Parathyroid adenoma (tissue), 2 donors: ENCODE data around the gene THOP1.

ENCODE experiments used
- H2AFZ ChIP-seq: fragments of 300-600 bp; sonication (generic); one replicate; pipeline ENCODE4 v1.7.0; 2017; ENCODE audit warnings: antibody characterized with exemption, mild to moderate bottlenecking
- H3K27ac ChIP-seq: fragments of 300-600 bp; sonication (generic); one replicate; pipeline ENCODE4 v1.7.0; 2017
- H3K27me3 ChIP-seq: fragments of 300-600 bp; sonication (generic); one replicate; pipeline ENCODE4 v1.7.0; 2017; ENCODE audit warnings: low read length; ENCODE audit not compliant: control insufficient read depth, insufficient read depth
- H3K36me3 ChIP-seq: fragments of 300-600 bp; sonication (generic); one replicate; pipeline ENCODE4 v1.7.0; 2017; ENCODE audit warnings: low read length; ENCODE audit not compliant: control insufficient read depth, insufficient read depth
- H3K4me1 ChIP-seq: fragments of 300-600 bp; sonication (generic); one replicate; pipeline ENCODE4 v1.7.0; 2017; ENCODE audit warnings: control low read depth
- H3K4me2 ChIP-seq: fragments of 300-600 bp; sonication (generic); one replicate; pipeline ENCODE4 v1.7.0; 2017; ENCODE audit warnings: low read length
- H3K4me3 ChIP-seq: fragments of 300-600 bp; sonication (generic); one replicate; pipeline ENCODE4 v1.7.0; 2017; ENCODE audit warnings: low read depth, low read length
- H3K79me2 ChIP-seq: fragments of 300-600 bp; sonication (generic); one replicate; pipeline ENCODE4 v1.7.0; 2017; ENCODE audit warnings: control low read depth
- H3K9ac ChIP-seq: fragments of 300-600 bp; sonication (generic); one replicate; pipeline ENCODE4 v1.7.0; 2017; ENCODE audit warnings: mild to moderate bottlenecking
- H3K9me3 ChIP-seq: fragments of 300-600 bp; sonication (generic); one replicate; pipeline ENCODE4 v1.7.0; 2017; ENCODE audit warnings: low read length; ENCODE audit not compliant: control insufficient read depth
- CTCF ChIP-seq: fragments of 300-600 bp; sonication (generic); IDR thresholded peaks from one replicate; pipeline ENCODE4 v1.7.0; 2017; ENCODE audit warnings: antibody characterized with exemption, mild to moderate bottlenecking
- donor health status: primary hyperparathyroidism.

THOP1 gene

DNA sequence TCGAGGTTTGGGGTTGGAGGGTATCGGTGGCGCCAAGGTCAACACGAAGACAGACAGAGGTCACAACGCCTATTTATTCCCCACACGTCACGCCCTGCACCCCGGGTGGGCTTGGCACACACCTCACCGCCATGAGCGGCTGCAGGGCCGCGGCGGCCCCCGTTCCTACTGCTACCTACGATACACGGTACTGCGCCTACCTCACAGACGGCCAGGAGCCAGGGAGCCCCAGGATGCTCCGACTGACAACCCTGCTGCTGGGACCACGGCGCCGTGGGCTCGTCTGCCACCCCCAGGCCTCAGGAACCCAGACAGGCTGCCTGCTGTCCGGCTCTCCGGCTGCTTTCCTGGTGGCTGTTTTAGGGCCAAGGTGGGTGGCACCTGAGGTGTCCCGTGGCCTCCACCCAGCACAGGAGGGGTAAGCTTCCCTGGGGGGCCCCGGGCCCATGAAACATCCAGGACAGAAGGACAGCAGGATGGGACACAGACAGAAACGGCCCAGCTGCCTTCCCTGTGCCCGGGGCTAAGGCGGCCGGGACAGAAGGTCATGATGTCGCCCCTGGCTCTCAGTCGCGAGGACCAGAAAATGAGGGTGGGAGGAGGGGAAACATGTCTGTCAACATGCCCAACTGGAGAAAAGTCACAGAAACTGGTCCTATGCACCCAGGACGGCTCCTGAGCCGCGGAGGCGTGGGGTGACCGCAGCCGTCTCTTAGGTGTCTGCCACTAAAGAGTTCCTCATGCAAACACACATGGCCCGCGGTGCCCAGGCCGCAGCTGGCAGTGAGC, 30.4 kb upstream of the THOP1 start:
- Histone ChIP-seq H3K27ac (no peak overlapping the region), H3K36me3 (no peaks in the 10 kb centered on the region), H3K4me3 (no peak overlapping the region), H3K9ac (no peak overlapping the region), H3K9me3 (no peaks in the 10 kb centered on the region), H3K27me3 (no peaks in the 10 kb centered on the region), H3K4me2 (no peak overlapping the region), H3K79me2 (no peaks in the 10 kb centered on the region), H2AFZ (no peak overlapping the region), H3K4me1 (no peaks in the 10 kb centered on the region)
- TF ChIP-seq CTCF, result no peak

DNA sequence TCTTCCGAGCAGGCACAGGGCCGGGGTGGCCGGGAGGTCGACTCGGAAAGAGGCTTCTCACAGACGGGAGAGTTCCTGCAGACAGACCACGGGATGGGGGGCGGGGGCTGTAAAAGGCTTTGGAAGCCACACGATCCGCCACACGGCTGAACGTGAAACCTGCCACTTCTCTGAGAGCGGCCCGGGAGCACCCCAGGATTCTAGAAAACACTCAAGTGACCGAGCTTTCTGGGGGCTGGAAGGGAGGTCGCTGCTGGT, 29.9 kb upstream of the THOP1 start:
- no peak overlapping the region for H3K9ac ChIP-seq
- no peaks in the 10 kb centered on the region for H3K27me3 ChIP-seq
- H3K79me2 ChIP-seq, result no peaks in the 10 kb centered on the region
- no peak overlapping the region for H2AFZ ChIP-seq
- no peak overlapping the region for H3K4me3 ChIP-seq
- TF ChIP-seq CTCF, result no peak
- H3K27ac ChIP-seq, result no peak overlapping the region
- H3K9me3 ChIP-seq, result no peaks in the 10 kb centered on the region
- no peaks in the 10 kb centered on the region for H3K4me1 ChIP-seq
- H3K4me2 ChIP-seq, result no peak overlapping the region
- H3K36me3 ChIP-seq, result no peaks in the 10 kb centered on the region

- H3K27ac ChIP-seq, result no peak overlapping the region
- H3K4me3 ChIP-seq, result no peak overlapping the region
- H2AFZ ChIP-seq, result no peak overlapping the region
- H3K9ac ChIP-seq, result no peak overlapping the region
- no peaks in the 10 kb centered on the region for H3K27me3 ChIP-seq
- TF ChIP-seq CTCF, result no peak
- no peak overlapping the region for H3K4me2 ChIP-seq
- H3K79me2 ChIP-seq, result no peaks in the 10 kb centered on the region
- H3K4me1 ChIP-seq, result no peaks in the 10 kb centered on the region
- H3K36me3 ChIP-seq, result no peaks in the 10 kb centered on the region
- H3K9me3 ChIP-seq, result no peaks in the 10 kb centered on the region
Observed at GRCh38 chr19:2755811-2756210, 29.5 kb upstream of the THOP1 start.

DNA sequence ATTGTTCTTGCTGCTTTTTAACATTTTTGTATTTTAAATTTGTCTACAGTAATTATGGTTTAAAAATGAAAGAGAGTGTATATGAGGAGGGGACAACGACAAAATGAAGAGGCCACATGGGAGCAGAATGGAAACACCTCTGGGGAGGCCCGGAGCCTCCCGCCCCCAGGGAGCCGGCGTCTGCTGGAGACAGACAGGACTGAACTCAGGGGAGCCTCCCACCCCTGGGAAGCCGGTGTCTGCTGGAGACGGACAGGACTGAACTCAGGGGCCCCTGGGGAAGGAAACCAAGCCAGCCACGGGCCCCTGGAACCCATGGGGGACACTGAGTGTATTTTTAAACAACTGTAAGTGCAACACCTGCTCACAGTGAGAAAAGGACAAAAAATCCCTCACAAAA, 28.8 kb upstream of the THOP1 start:
- Histone ChIP-seq H3K36me3 (no peaks in the 10 kb centered on the region), H3K27ac (no peak overlapping the region), H3K4me3 (no peak overlapping the region), H3K4me2 (no peak overlapping the region), H2AFZ (no peak overlapping the region), H3K79me2 (no peaks in the 10 kb centered on the region), H3K9ac (no peak overlapping the region), H3K27me3 (no peaks in the 10 kb centered on the region), H3K9me3 (no peaks in the 10 kb centered on the region), H3K4me1 (no peaks in the 10 kb centered on the region)
- TF ChIP-seq CTCF, result no peak
